Liver (tissue), 9 donors: Measurements from ENCODE around the gene ZC3H18. TPM values are rescaled to one million over a fixed set of nuclear protein-coding genes. Genes with fewer than 3 reads are reported as not detected.

Experiments
- DNase-seq: peaks from one replicate; pipeline ENCODE4 v3.0.0-alpha.2; 2017; ENCODE audit warnings: low spot score
- H3K27ac ChIP-seq, 2 donors: one replicate each; pipeline ENCODE4 v1.7.0; 2013; ENCODE audit warnings: inconsistent platforms in 2 of 2, low read length in 2 of 2, control low read depth in 1 of 2, low read depth in 1 of 2, mild to moderate bottlenecking in 1 of 2
- H3K27me3 ChIP-seq, 4 donors: one replicate each; pipeline versions ENCODE4 v1.6.1 to v1.7.0; 2013; ENCODE audit warnings: low read length in 3 of 4, inconsistent platforms in 1 of 4, mild to moderate bottlenecking in 1 of 4, moderate library complexity in 1 of 4; ENCODE audit not compliant: control insufficient read depth in 4 of 4, insufficient read depth in 4 of 4
- H3K36me3 ChIP-seq, 4 donors: one replicate each; pipeline versions ENCODE4 v1.6.1 to v1.7.0; 2013; ENCODE audit warnings: low read length in 3 of 4, mild to moderate bottlenecking in 3 of 4, low read depth in 1 of 4, moderate library complexity in 1 of 4; ENCODE audit not compliant: control insufficient read depth in 4 of 4, insufficient read depth in 3 of 4
- H3K4me1 ChIP-seq, 4 donors: one replicate each; pipeline versions ENCODE4 v1.6.1 to v1.7.0; 2013; ENCODE audit warnings: low read length in 3 of 4, mild to moderate bottlenecking in 3 of 4, moderate library complexity in 1 of 4; ENCODE audit not compliant: control insufficient read depth in 4 of 4, insufficient read depth in 4 of 4
- H3K4me3 ChIP-seq, 3 donors: one replicate each; pipeline versions ENCODE4 v1.6.1 to v1.7.0; 2013; ENCODE audit warnings: low read length in 3 of 3, control low read depth in 1 of 3, low read depth in 1 of 3, mild to moderate bottlenecking in 1 of 3
- H3K9ac ChIP-seq, 2 donors: one replicate each; pipeline ENCODE4 v1.7.0; 2013; ENCODE audit warnings: low read length in 2 of 2, mild to moderate bottlenecking in 2 of 2, moderate library complexity in 2 of 2, control low read depth in 1 of 2, low read depth in 1 of 2
- H3K9me3 ChIP-seq, 4 donors: one replicate each; pipeline versions ENCODE4 v1.6.1 to v1.7.0; 2013; ENCODE audit warnings: low read length in 3 of 4; ENCODE audit not compliant: control insufficient read depth in 4 of 4
- ATF3 ChIP-seq: IDR thresholded peaks from 2 replicates; pipeline ENCODE4 v1.6.1; 2016; ENCODE audit warnings: antibody characterized with exemption
- EGR1 ChIP-seq, 2 donors: IDR thresholded peaks; 2 replicates each; pipeline ENCODE4 v1.6.1; 2016 to 2018; ENCODE audit warnings: antibody characterized with exemption in 2 of 2, low read depth in 2 of 2
- FOXA1 ChIP-seq: IDR thresholded peaks from 2 replicates; pipeline ENCODE4 v1.6.1; 2016; ENCODE audit warnings: antibody characterized with exemption
- FOXA2 ChIP-seq: IDR thresholded peaks from 2 replicates; pipeline ENCODE4 v1.6.1; 2016; ENCODE audit warnings: antibody characterized with exemption
- GABPA ChIP-seq, 2 donors: IDR thresholded peaks in 1 of 2; conservative IDR thresholded peaks in 1 of 2; 2 replicates each; pipeline ENCODE4 v1.6.1; 2016; ENCODE audit warnings: antibody characterized with exemption in 2 of 2, mild to moderate bottlenecking in 1 of 2, moderate library complexity in 1 of 2
- HNF4A ChIP-seq, 2 donors: conservative IDR thresholded peaks; 2 replicates each; pipeline ENCODE4 v1.6.1; 2016; ENCODE audit warnings: antibody characterized with exemption in 2 of 2, mild to moderate bottlenecking in 2 of 2
- HNF4G ChIP-seq: IDR thresholded peaks from 2 replicates; pipeline ENCODE4 v1.6.1; 2016; ENCODE audit warnings: antibody characterized with exemption
- JUND ChIP-seq, 2 donors: IDR thresholded peaks; 2 replicates each; pipeline ENCODE4 v1.6.1; 2016; ENCODE audit warnings: antibody characterized with exemption in 2 of 2
- MAX ChIP-seq: IDR thresholded peaks from 2 replicates; pipeline ENCODE4 v1.6.1; 2016; ENCODE audit warnings: antibody characterized with exemption
- NR2F2 ChIP-seq: IDR thresholded peaks from 2 replicates; pipeline ENCODE4 v1.6.1; 2016; ENCODE audit warnings: antibody characterized with exemption
- RAD21 ChIP-seq, 2 donors: IDR thresholded peaks; 2 replicates each; pipeline ENCODE4 v1.6.1; 2016; ENCODE audit warnings: antibody characterized with exemption in 2 of 2, mild to moderate bottlenecking in 2 of 2
- RXRA ChIP-seq, 2 donors: IDR thresholded peaks; 2 replicates each; pipeline ENCODE4 v1.6.1; 2017 to 2018; ENCODE audit warnings: antibody characterized with exemption in 2 of 2, mild to moderate bottlenecking in 1 of 2
- SP1 ChIP-seq: IDR thresholded peaks from 2 replicates; pipeline ENCODE4 v1.6.1; 2018; ENCODE audit warnings: antibody characterized with exemption, mild to moderate bottlenecking
- TAF1 ChIP-seq: conservative IDR thresholded peaks from 2 replicates; pipeline ENCODE4 v1.6.1; 2016; ENCODE audit warnings: antibody characterized with exemption, mild to moderate bottlenecking
- YY1 ChIP-seq: IDR thresholded peaks from 2 replicates; pipeline ENCODE4 v1.6.1; 2016; ENCODE audit warnings: antibody characterized with exemption, mild to moderate bottlenecking
- ZBTB33 ChIP-seq: IDR thresholded peaks from 2 replicates; pipeline ENCODE4 v1.6.1; 2016; ENCODE audit warnings: antibody characterized with exemption
- WGBS: extraction: QIAGEN DNeasy Blood & Tissue Kit; methylation state at CpG from one replicate; pipeline ENCODE4 v1.1.7; 2013; 5-methylcytosine and 5-hydroxymethylcytosine counted together
- polyA plus RNA-seq, 2 donors: library from polyadenylated mRNA; stranded (reverse) in 1 of 2; unstranded in 1 of 2; fragments of 200-250 nt in 1 of 2; fragments of >200 nt in 1 of 2; fragmentation: Nextera tagmentation in 1 of 2; extraction: Ambion mirVana in 1 of 2; gene quantifications; one replicate each; pipeline versions ENCODE4 v1.2.1 to v1.2.3, GENCODE V29; 2013 to 2015
- total RNA-seq, 2 donors: library from RNA; depleted of rRNA; stranded (reverse); fragments of >200 nt; gene quantifications; one replicate each; pipeline ENCODE4 v1.2.3, GENCODE V29; 2014
- TF ChIP-seq, protein P1 (sequence below): fragments of 150-350 bp; IDR thresholded peaks from 2 replicates; pipeline ENCODE4 v1.5.1; 2017; ENCODE audit warnings: improper control_type of control experiment, low read depth, low read length; ENCODE audit not compliant: missing input control
- TF ChIP-seq, protein P2 (sequence below): IDR thresholded peaks from 2 replicates; pipeline ENCODE4 v1.6.1; 2016; ENCODE audit warnings: antibody characterized with exemption, mild to moderate bottlenecking
- donor health status: healthy.
- donor health status: healthy.
- donor health status: healthy.
- donor health status: healthy.
- donor health status: healthy.

Gene ZC3H18
- total and polyA plus RNA-seq, 4 donors, result 10.2 to 10.9 (median 10.5) TPM

DNA sequence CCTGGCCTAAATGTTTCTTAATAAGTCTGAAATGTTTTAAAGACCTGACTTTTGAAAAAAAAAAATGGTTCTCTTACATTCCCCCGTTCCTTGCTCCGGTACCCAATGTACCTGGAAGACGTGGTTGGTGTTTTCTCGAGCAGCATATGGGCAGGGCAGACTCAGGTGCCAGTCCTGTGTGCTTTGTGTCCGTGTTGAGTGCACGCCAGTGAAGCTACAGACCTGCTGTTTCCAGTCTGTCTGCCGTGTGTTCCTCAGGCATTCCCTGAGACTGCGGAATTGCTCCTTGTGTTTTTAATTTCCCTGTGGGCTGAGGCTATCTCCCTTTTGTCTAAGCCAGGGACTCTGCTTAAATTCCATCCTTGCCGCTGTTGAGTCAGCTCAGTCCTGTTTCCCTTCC, 56.4 kb downstream of the ZC3H18 start (continued):
- TF ChIP-seq, protein P1, sequence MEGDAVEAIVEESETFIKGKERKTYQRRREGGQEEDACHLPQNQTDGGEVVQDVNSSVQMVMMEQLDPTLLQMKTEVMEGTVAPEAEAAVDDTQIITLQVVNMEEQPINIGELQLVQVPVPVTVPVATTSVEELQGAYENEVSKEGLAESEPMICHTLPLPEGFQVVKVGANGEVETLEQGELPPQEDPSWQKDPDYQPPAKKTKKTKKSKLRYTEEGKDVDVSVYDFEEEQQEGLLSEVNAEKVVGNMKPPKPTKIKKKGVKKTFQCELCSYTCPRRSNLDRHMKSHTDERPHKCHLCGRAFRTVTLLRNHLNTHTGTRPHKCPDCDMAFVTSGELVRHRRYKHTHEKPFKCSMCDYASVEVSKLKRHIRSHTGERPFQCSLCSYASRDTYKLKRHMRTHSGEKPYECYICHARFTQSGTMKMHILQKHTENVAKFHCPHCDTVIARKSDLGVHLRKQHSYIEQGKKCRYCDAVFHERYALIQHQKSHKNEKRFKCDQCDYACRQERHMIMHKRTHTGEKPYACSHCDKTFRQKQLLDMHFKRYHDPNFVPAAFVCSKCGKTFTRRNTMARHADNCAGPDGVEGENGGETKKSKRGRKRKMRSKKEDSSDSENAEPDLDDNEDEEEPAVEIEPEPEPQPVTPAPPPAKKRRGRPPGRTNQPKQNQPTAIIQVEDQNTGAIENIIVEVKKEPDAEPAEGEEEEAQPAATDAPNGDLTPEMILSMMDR, result no peak
- no peak for TF ChIP-seq TAF1

DNA sequence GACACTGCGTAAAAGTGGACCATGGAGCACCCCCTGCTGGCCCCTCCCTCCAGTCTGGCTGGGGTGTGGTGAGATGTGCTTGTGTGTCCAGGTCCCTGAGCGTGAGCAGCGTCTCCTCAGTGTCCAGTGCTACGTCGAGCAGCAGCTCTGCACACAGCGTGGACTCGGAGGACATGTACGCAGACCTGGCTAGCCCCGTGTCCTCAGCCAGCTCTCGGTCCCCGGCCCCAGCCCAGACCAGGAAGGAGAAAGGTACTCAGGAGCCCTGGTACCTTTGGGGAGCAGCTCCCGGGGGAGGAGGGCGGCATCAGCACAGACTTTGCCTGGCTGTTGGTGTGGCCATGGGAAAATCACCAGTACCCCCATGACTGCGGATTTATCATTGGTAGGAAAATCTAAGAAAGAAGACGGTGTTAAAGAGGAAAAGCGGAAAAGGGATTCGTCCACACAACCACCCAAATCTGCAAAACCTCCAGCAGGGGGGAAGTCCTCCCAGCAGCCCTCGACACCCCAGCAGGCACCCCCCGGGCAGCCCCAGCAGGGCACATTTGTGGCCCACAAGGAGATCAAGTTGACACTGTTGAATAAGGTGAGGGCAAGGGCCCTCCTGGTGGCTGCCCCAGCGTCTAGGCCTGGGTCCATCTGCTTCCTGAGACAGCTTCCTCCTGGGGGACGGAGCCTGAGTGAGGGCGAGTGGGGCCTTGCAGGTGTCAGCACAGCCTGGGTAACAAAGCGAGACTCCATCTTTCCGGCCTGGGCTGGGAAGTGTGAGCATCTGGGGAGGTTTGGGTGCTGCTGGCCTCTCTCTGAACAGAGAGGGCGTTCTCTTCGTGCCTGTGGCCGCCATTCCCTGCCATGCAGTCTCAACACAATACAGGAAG, 57.6 kb downstream of the ZC3H18 start:
- Histone ChIP-seq H3K9me3 (no peaks in the 10 kb centered on the region), H3K4me1 (peaks cover 0 to 10% (median 4%) of the 10 kb centered on the region in 4 donors), H3K9ac (no peak overlapping the region), H3K27ac (no peak overlapping the region), H3K27me3 (no peaks in the 10 kb centered on the region), H3K4me3 (no peak overlapping the region), H3K36me3 (peaks cover 15 to 77% (median 26%) of the 10 kb centered on the region in 4 donors)
- no peak for TF ChIP-seq NR2F2
- no peak for TF ChIP-seq JUND (IDR thresholded peaks at IDR 0.05)
- no peak for TF ChIP-seq SP1
- no peak for TF ChIP-seq ATF3
- TF ChIP-seq RXRA (IDR thresholded peaks at IDR 0.05), result no peak
- TF ChIP-seq EGR1 (IDR thresholded peaks at IDR 0.05; ENCODE audit: low read depth in 2 of 2), result no peak
- TF ChIP-seq, protein P1, result no peak
- TF ChIP-seq FOXA1, result no peak
- no peak for TF ChIP-seq GABPA (IDR thresholded peaks at IDR 0.05 in 1 of 2, conservative IDR thresholded peaks at IDR 0.05 in 1 of 2)
- TF ChIP-seq RAD21 (IDR thresholded peaks at IDR 0.05), result no peak
- TF ChIP-seq HNF4A (conservative IDR thresholded peaks at IDR 0.05), result no peak
- TF ChIP-seq, protein P2, sequence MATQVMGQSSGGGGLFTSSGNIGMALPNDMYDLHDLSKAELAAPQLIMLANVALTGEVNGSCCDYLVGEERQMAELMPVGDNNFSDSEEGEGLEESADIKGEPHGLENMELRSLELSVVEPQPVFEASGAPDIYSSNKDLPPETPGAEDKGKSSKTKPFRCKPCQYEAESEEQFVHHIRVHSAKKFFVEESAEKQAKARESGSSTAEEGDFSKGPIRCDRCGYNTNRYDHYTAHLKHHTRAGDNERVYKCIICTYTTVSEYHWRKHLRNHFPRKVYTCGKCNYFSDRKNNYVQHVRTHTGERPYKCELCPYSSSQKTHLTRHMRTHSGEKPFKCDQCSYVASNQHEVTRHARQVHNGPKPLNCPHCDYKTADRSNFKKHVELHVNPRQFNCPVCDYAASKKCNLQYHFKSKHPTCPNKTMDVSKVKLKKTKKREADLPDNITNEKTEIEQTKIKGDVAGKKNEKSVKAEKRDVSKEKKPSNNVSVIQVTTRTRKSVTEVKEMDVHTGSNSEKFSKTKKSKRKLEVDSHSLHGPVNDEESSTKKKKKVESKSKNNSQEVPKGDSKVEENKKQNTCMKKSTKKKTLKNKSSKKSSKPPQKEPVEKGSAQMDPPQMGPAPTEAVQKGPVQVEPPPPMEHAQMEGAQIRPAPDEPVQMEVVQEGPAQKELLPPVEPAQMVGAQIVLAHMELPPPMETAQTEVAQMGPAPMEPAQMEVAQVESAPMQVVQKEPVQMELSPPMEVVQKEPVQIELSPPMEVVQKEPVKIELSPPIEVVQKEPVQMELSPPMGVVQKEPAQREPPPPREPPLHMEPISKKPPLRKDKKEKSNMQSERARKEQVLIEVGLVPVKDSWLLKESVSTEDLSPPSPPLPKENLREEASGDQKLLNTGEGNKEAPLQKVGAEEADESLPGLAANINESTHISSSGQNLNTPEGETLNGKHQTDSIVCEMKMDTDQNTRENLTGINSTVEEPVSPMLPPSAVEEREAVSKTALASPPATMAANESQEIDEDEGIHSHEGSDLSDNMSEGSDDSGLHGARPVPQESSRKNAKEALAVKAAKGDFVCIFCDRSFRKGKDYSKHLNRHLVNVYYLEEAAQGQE, result no peak
- no peak for TF ChIP-seq HNF4G
- no peak for TF ChIP-seq MAX
- no peak for TF ChIP-seq TAF1
- TF ChIP-seq YY1, result no peak
- TF ChIP-seq FOXA2, result no peak
- no peak for TF ChIP-seq ZBTB33
- WGBS, result 96% methylated on average over 27 of the region's 27 CpGs
- DNase-seq, result no peak
